Measurements from ENCODE around the gene LAPTM5.
"Not testable (repeated sequence)": the region's sequence is repeated elsewhere in the genome, so short reads cannot be mapped to it uniquely, and the experiment has no call there.

LAPTM5 gene

GRCh38 chr1:30791868-30792267 is 34.3 kb upstream of the LAPTM5 start:
- DNase-seq (ENCODE audit: low spot score) = no peak
- in situ Hi-C loops (cut with MboI; ENCODE audit: low sequenced_read_pairs, unreplicated experiment) = no loop called here
- TF ChIP-seq, protein P1, sequence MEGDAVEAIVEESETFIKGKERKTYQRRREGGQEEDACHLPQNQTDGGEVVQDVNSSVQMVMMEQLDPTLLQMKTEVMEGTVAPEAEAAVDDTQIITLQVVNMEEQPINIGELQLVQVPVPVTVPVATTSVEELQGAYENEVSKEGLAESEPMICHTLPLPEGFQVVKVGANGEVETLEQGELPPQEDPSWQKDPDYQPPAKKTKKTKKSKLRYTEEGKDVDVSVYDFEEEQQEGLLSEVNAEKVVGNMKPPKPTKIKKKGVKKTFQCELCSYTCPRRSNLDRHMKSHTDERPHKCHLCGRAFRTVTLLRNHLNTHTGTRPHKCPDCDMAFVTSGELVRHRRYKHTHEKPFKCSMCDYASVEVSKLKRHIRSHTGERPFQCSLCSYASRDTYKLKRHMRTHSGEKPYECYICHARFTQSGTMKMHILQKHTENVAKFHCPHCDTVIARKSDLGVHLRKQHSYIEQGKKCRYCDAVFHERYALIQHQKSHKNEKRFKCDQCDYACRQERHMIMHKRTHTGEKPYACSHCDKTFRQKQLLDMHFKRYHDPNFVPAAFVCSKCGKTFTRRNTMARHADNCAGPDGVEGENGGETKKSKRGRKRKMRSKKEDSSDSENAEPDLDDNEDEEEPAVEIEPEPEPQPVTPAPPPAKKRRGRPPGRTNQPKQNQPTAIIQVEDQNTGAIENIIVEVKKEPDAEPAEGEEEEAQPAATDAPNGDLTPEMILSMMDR (IDR thresholded peaks at IDR 0.05; ENCODE audit: borderline replicate concordance, control extremely low read depth, extremely low read depth, insufficient read depth, missing control alignments) = no peak

DNA sequence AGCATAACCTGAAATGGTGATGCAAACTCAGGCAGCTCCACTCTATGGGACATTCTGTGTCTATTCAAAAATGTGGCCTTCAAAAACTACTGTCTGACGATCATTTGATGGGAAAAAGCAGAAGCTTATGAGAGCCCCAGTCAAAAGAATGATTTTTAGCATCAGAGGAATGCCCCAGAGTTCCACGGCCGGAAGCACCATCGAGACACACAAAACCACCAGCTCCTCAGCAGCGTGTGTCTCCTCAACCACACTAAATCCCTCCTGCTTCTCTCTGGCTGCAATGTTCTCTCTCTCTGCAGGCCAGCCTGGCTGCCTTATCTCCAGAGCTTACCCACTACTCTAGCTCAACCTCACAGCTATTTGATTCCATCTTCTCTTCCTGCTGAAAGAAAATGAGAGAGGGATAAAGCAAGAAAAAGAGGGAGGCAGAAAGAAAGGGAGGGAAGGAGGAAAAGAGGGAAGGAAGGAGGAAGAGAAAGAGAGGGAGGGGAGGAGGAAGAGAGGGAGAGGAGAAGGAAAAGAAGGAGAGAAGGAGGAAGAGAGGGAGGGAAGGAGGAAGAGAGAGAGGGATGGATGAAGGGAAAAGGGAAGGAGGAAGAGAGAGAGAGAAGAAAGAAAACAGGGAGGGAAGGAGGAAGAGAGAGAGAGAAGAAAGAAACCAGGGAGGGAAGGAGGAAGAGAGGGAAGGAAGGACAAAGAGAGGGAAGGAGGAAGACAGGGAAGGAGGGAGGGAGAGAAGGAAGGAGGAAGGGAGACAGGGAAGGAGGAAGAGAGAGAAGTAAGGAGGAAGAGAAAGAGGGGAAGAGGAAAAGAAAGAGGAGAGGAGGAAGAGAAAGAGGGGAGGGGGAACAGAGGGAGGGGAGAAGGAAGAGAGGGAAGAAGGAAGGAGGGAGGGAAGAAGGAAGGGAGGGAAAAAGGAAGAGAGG is 33.5 kb upstream of the LAPTM5 start:
- DNase-seq (ENCODE audit: low spot score) = peak; percentile 64
- in situ Hi-C loops (cut with MboI; ENCODE audit: low sequenced_read_pairs, unreplicated experiment) = no loop called here

DNA sequence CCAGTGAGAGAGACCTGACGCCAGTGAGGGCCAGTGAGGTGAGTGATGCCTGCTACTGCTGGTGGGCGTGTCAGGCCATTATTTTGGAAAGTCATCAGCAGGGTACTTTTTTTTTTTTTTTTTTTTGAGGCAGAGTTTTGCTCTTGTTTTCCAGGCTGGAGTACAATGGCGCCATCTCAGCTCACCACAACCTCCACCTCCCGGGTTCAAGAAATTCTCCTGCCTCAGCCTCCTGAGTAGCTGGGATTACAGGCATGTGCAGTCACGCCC is 32.6 kb upstream of the LAPTM5 start:
- in situ Hi-C loops (cut with MboI; ENCODE audit: low sequenced_read_pairs, unreplicated experiment); DNase-seq (ENCODE audit: low spot score): not testable (repeated sequence)

More for the DNA sequence above, 33.5 kb upstream of the LAPTM5 start:
- TF ChIP-seq, protein P1 (IDR thresholded peaks at IDR 0.05; ENCODE audit: borderline replicate concordance, control extremely low read depth, extremely low read depth, insufficient read depth, missing control alignments) = no peak

- in situ Hi-C loops (cut with MboI; ENCODE audit: low sequenced_read_pairs, unreplicated experiment) = no loop called here
- TF ChIP-seq, protein P1 (IDR thresholded peaks at IDR 0.05; ENCODE audit: borderline replicate concordance, control extremely low read depth, extremely low read depth, insufficient read depth, missing control alignments) = no peak
Measured at GRCh38 chr1:30789388-30790255, 32.0 kb upstream of the LAPTM5 start.

DNA sequence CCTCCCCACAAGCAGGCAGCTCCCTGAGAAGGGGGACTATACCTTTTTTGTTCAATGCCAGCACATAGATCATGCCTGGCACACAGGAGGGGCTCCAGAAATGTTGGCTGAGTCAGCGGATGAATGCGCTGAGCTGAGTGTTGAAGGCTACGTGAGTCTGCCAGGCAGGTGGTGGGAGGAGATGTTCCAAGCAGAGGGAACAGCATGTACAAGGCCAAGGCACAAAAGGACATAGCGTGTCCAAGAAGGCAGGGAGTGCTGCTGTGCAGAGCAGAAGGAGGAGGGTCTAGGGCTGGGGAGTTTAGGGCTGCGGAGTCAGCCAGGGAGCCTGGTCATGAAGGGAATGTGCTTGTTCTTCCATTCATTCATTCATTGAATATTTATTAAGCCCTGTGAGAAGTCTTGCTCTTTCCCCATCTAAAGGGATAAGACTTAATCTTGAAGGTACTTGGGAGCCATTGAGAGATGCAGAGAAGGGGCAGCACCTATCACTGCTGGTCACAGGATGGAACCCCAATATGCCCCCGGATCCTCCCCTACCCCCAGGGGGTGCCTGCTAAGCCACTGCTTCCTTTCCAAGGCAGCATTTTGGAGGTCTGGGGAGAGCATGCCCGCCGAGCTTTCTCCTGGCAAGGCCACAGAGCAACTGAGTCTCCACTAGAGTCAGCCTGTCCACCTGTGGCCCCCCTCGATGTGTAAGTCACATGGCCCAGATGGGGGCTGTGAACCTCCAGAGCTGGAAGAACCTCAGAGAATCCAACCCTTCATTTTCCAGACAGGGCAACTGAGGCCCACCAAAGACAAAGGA is 31.2 kb upstream of the LAPTM5 start:
- no peak for DNase-seq (ENCODE audit: low spot score)
- TF ChIP-seq, protein P1 (IDR thresholded peaks at IDR 0.05; ENCODE audit: borderline replicate concordance, control extremely low read depth, extremely low read depth, insufficient read depth, missing control alignments) = no peak
- in situ Hi-C loops (cut with MboI; ENCODE audit: low sequenced_read_pairs, unreplicated experiment) = no loop called here

More at GRCh38 chr1:30789388-30790255, 32.0 kb upstream of the LAPTM5 start:
- DNase-seq (ENCODE audit: low spot score) = no peak

DNA sequence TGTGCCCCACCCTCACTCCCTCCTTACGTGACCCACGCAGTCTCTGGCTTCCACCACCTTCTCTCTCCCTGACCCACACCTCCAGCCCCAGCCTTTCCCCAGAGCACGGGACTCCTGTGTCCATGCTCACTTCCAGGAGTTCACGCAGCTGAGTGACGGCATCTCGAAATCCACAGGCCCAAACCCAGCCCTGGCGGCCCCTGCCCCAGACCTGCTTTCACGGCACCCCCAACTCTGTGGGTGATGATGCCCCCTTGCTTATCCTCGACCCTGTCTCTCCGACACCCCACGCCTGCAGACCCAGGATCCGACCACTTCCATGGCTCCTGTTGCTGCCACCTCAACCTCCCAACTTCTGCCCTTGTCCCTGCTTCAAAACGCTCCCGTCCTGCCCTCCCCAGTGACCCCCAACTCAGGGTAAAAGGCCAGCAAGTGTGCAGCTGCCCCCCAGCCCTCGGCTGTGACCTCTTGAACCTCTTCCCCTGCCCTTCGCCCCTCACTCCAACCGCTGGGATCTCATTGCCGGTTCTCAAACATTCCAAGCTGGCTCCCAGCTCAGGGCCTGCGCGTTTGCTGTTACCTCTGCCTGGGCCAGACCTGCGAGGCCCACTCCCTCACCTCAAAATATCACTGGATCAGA is 30.4 kb upstream of the LAPTM5 start:
- in situ Hi-C loops (cut with MboI; ENCODE audit: low sequenced_read_pairs, unreplicated experiment) = no loop called here
- DNase-seq (ENCODE audit: low spot score) = no peak
- TF ChIP-seq, protein P1 (IDR thresholded peaks at IDR 0.05; ENCODE audit: borderline replicate concordance, control extremely low read depth, extremely low read depth, insufficient read depth, missing control alignments) = no peak

Data from GM13976 (cell line).